Measurements from ENCODE around the gene MTHFD1L. TPM values are rescaled to one million over a fixed set of nuclear protein-coding genes. Genes with fewer than 3 reads are reported as not detected.
A peak's percentile ranks its signal among the peaks of the same experiment; 100 is the strongest.

Gene MTHFD1L
- total RNA-seq, 3 donors from 2014 or later = 3.5 to 15.1 (median 11.0) TPM

DNA sequence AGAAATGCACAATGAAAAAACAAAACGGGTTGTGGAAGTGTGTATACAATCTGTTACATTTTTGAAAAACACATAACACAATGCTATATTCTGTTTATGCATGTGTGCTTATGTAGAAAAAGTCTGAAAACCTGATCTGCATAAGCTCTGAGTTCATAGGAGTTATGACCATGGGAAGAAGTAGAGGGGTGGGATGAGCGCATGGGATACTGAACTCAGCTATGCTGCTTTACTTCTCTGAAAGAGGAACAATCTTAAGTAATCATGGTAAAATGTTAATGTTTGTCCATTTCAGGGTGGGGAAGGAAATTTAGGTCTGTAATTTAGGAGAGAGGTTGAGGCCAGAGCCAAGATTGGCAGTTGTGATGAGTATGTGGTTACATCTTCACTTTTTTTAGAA, 126.8 kb downstream of the MTHFD1L start:
- H3K27ac ChIP-seq = no peak overlapping the region
- intact Hi-C loops (cut with DNase I; ENCODE audit: low total_unique reads) = no loop called here

DNA sequence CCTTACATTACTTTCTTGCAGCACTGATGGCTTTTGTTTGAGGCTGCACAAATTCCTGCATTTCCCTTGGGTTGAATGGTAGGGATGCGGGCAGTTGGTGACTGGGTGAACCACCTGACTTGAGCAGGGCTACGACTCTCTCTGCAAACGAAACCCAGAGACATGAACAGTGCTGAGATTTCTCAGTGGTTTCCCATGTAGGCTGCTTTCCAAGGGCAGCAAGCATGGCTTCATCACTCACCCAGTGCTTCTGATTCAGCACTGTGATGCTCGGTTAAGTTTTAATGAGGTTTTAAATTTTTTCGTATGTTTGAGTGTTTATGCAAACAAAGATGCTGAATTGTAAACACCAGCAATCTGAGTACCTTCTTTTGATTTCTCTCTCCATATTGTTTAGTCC, 127.2 kb downstream of the MTHFD1L start:
- no peak for DNase-seq (ENCODE audit: low spot score in 2 of 2)
- intact Hi-C loops (cut with DNase I; ENCODE audit: low total_unique reads) = no loop called here
- no peaks in the 10 kb centered on the region for H3K27me3 ChIP-seq

More for the DNA sequence above, 126.8 kb downstream of the MTHFD1L start:
- H3K4me3 ChIP-seq = no peak overlapping the region
- no peak for TF ChIP-seq POLR2AphosphoS5 (IDR thresholded peaks at IDR 0.05)
- TF ChIP-seq POLR2A (IDR thresholded peaks at IDR 0.05) = no peak
- TF ChIP-seq, protein P1, sequence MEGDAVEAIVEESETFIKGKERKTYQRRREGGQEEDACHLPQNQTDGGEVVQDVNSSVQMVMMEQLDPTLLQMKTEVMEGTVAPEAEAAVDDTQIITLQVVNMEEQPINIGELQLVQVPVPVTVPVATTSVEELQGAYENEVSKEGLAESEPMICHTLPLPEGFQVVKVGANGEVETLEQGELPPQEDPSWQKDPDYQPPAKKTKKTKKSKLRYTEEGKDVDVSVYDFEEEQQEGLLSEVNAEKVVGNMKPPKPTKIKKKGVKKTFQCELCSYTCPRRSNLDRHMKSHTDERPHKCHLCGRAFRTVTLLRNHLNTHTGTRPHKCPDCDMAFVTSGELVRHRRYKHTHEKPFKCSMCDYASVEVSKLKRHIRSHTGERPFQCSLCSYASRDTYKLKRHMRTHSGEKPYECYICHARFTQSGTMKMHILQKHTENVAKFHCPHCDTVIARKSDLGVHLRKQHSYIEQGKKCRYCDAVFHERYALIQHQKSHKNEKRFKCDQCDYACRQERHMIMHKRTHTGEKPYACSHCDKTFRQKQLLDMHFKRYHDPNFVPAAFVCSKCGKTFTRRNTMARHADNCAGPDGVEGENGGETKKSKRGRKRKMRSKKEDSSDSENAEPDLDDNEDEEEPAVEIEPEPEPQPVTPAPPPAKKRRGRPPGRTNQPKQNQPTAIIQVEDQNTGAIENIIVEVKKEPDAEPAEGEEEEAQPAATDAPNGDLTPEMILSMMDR (IDR thresholded peaks at IDR 0.05) = no peak
- no peaks in the 10 kb centered on the region for H3K9me3 ChIP-seq
- no peaks in the 10 kb centered on the region for H3K27me3 ChIP-seq
- DNase-seq (ENCODE audit: low spot score in 2 of 2) = no peak
- H3K4me1 ChIP-seq = no peaks in the 10 kb centered on the region
- H3K36me3 ChIP-seq = no peaks in the 10 kb centered on the region

DNA sequence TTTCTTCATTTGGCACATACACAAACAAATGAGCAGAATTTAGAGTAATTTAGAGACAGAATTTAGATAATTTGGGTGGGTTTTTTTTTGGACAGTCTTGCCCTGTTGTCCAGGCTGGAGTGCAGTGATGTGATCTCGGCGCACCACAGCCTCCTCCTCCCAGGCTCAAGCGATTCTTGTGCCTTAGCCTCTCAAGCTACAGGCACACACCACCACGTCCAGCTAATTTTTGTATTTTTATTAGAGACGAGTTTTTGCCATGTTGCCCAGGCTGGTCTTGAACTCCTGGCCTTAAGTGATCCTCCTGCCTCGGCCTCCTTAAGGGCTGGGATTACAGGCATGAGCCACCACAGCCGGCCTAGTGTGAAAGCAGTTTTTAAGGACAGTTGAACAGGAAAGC, 127.8 kb downstream of the MTHFD1L start:
- no peaks in the 10 kb centered on the region for H3K9me3 ChIP-seq
- DNase-seq (ENCODE audit: low spot score in 2 of 2) = no peak
- no peak for TF ChIP-seq POLR2AphosphoS5 (IDR thresholded peaks at IDR 0.05)
- no peak for TF ChIP-seq POLR2A (IDR thresholded peaks at IDR 0.05)
- TF ChIP-seq, protein P1 (IDR thresholded peaks at IDR 0.05) = no peak
- no peak overlapping the region for H3K4me3 ChIP-seq
- H3K27ac ChIP-seq = no peak overlapping the region
- no peaks in the 10 kb centered on the region for H3K4me1 ChIP-seq
- intact Hi-C loops (cut with DNase I; ENCODE audit: low total_unique reads) = no loop called here
- no peaks in the 10 kb centered on the region for H3K36me3 ChIP-seq
- H3K27me3 ChIP-seq = no peaks in the 10 kb centered on the region

More for the DNA sequence above, 127.2 kb downstream of the MTHFD1L start:
- Histone ChIP-seq H3K27ac (no peak overlapping the region), H3K36me3 (no peaks in the 10 kb centered on the region), H3K4me3 (no peak overlapping the region), H3K9me3 (no peaks in the 10 kb centered on the region), H3K4me1 (no peaks in the 10 kb centered on the region)
- TF ChIP-seq POLR2AphosphoS5 (IDR thresholded peaks at IDR 0.05) (no peak), POLR2A (IDR thresholded peaks at IDR 0.05) (no peak)

DNA sequence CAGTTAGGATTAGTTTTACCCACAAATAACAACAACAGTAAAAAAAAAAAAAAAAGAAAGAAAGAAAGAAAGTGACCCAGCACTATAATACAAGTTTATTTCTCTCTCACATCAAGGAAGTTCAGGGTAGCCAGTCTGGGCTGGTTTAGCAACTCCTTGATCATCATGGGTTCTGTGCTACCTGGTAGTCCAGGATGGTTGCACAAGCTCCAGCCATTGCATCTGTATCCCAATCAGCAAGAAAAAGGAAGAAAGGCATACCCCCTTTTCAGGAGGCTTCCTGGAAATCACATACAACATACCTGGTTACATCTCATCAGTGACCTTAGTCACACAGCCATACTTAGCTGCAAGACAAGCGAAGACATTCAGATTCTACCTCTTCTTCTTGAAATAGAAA, 128.5 kb downstream of the MTHFD1L start:
- no peaks in the 10 kb centered on the region for H3K9me3 ChIP-seq
- no peaks in the 10 kb centered on the region for H3K4me1 ChIP-seq
- no peaks in the 10 kb centered on the region for H3K36me3 ChIP-seq
- intact Hi-C loops (cut with DNase I; ENCODE audit: low total_unique reads) = no loop called here
- H3K27me3 ChIP-seq = no peaks in the 10 kb centered on the region
- H3K4me3 ChIP-seq = no peak overlapping the region
- no peak overlapping the region for H3K27ac ChIP-seq
- no peak for DNase-seq (ENCODE audit: low spot score in 2 of 2)
- TF ChIP-seq, protein P1 (IDR thresholded peaks at IDR 0.05) = no peak
- no peak for TF ChIP-seq POLR2AphosphoS5 (IDR thresholded peaks at IDR 0.05)
- TF ChIP-seq POLR2A (IDR thresholded peaks at IDR 0.05) = no peak

DNA sequence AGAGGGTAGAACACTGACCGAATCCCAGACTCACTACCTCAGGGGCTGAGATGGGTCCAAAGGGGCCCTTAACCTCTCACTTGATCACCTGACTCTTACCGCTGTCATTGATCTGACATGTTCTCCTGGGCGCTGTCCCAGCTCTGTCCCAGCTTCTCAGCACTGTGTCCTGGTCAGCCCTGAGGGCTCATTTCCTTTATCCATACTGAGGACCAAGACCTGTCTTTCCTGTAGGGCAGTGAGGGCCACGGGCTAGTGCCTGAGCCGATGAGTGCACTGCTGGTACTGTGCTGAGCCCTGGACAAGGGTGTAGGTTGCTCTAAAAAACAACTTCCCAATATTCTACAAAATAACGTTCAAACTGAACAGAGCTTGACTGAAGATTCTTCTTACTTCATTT, 131.5 kb downstream of the MTHFD1L start:
- Histone ChIP-seq H3K4me1 (no peaks in the 10 kb centered on the region), H3K36me3 (no peaks in the 10 kb centered on the region), H3K9me3 (no peaks in the 10 kb centered on the region), H3K27ac (no peak overlapping the region), H3K4me3 (no peak overlapping the region), H3K27me3 (no peaks in the 10 kb centered on the region)
- TF ChIP-seq POLR2AphosphoS5 (IDR thresholded peaks at IDR 0.05) (no peak), POLR2A (IDR thresholded peaks at IDR 0.05) (no peak)
- TF ChIP-seq, protein P1 (IDR thresholded peaks at IDR 0.05) = no peak
- no peak for DNase-seq (ENCODE audit: low spot score in 2 of 2)
- intact Hi-C loops (cut with DNase I; ENCODE audit: low total_unique reads) = no loop called here

DNA sequence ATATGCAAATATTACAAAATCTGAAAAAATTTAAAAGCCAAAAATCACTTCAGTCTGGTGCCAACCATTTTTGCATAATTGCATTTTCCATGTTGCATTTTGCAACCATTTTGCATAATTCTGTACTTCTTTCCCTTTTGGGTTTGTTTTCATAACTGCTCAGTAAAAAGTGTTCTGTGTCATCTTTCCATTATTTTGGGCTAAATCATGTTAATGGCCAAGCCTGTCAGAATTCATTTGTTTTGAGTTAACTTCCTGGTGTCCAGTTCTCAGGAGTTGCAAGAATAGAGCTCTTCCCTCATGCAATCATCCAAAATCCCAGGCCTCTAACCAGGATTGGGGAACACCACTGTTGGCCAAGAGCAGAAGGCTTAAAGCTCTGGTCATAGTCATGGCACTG, 133.6 kb downstream of the MTHFD1L start:
- no peak overlapping the region for H3K27ac ChIP-seq
- no peak overlapping the region for H3K4me3 ChIP-seq
- no peaks in the 10 kb centered on the region for H3K9me3 ChIP-seq
- no peaks in the 10 kb centered on the region for H3K27me3 ChIP-seq
- TF ChIP-seq, protein P1 (IDR thresholded peaks at IDR 0.05) = no peak
- TF ChIP-seq POLR2AphosphoS5 (IDR thresholded peaks at IDR 0.05) (peak in 1 of 3 donors; percentile 31), POLR2A (IDR thresholded peaks at IDR 0.05) (no peak)
- H3K36me3 ChIP-seq = no peaks in the 10 kb centered on the region
- H3K4me1 ChIP-seq = no peaks in the 10 kb centered on the region
- no peak for DNase-seq (ENCODE audit: low spot score in 2 of 2)
- intact Hi-C loops (cut with DNase I; ENCODE audit: low total_unique reads) = no loop called here
